ENCODE results near the gene HOXA7.

Gene HOXA7

DNA sequence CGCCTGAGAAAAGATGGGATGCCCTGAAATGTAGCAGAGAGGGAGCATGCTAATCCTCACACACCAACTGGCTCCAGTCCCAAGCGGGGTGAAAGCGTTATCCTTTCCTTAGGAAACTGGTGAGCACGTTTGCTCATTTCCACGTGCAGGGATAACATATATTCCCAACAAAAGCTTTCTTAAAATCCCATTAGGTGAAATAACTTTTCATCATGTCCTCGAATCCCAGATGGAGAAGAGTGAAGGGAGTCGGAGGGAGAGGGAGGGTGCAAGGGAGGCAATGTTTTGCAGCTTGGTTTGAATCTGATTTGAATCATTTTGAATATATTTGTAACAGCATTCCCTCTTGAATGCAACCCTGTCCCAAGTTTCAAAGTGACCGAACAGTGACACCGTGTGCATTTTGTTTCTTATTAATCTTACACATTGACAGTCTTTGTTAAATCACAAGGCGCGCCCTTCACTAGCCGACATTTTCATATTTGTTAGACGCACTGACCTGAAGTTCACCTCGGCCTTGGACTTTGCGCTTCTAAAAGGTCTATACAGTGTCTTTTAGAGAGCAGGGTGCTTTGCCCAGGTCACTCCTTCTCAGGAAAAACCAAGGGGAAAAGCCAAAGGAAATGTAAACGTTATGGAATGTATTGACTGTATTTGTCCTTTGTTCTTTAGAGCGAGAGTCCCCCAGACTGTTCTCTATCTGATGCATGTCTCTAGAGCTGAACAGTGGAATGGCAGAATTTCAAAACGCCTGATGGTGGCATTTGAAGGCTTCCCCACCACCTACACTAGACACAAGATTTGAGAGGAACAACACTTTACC is 22.9 kb downstream of the HOXA7 start:
- DNase-seq (ENCODE audit: low spot score): no peak

DNA sequence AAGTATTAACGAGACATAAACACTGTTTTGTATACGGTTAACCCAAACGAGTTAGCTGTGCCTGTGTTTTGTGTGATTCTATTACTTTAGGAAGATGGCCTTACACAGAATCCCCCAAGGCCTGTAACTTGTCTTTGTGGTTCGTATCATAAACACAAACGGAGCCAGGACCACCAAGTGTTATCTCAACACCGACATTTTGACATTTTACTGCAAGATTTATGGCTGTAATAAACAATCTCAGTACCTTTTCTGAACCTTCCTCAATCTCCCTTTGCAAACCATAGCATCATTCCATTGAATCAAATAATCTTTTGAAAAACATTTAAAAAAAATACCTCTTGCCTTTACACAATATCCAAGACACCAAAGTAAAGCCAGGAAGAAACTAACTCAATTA is 23.5 kb downstream of the HOXA7 start:
- DNase-seq (ENCODE audit: low spot score): no peak

DNA sequence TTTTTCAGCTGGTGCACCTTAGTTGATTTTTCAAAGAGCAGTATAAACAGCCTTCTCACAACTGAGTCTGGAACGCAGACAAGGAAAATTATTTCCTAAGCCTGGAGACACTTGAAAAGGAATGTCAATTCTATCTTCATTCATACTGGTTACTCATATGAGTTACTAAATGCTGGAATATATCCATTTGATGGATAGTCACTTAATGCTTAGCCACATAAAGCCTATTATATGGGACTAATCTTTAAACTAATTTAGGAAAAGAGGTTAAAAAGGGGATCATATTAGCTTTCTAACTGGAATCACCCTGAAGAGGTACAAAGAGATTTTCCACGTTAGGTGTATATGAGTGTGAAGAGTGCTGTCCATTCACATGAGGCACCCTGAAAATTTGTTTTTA is 24.3 kb downstream of the HOXA7 start:
- no peak for DNase-seq (ENCODE audit: low spot score)

DNA sequence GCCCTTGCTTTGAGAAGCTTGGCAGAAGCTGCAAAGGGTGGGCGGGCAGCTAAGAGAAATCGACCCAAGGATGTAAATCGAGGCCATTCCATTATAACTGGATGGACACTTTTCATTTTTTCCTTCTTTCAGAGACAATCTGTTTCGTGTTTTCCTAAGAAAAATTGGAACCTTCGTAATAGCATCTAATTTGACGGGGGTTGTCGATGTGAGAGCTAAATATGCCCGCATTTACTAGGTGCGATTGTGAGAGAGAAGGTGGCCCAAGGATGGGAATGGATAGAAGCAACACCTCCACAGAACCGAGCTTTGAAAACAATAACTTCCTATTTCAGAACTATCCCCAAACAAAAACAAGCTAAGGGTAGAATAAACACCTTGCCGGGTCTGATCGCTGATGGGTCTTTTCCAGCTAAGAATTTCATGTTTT is 25.1 kb downstream of the HOXA7 start:
- no peak for DNase-seq (ENCODE audit: low spot score)

DNA sequence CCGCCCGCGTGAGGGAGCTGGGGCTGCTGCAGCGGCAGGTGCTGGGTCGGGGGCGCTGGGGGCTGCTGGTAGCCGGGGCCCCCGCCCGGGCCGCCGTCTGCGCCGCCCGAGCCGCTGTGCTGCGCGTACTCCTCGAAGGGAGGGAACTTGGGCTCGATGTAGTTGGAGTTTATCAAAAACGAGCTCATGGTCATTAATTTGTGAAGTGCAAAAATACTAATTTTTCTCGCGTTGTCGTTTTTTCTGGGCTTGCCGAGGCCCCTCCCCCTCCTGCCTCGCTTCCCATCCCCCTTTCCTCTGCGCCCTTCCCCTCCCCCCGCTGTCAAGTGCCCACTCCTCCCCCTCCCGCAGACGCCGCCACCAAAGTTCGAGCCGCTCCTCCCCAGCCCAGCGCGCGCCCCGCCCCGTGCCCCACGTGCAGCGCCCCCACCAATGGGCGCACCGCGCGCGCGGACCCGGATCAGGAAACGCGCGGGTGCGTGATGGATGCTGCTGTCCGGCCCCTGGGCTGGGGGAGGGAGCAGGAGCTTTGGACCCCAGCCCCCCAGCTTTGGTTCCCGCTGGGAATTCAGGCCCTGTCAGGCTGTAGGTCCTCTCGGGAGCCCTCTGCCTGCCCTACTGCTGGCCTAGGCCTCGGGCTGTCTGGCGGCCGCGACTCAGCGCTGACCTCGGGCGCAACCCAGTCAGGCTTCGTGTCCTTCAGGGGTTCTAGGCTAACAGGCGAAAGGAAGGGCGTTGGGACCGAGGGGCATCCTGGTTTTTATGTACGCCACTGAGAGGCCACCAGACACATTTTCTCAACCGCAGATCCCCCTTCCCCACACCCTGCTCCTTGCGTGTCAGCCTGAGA is 25.7 kb downstream of the HOXA7 start, which contains the start of gene HOXA4:
Gene HOXA4, minus strand, starts transcription at position 218 of the 850 bp plus-strand sequence. Its CDS starts 24 bp downstream, at position 194.
- DNase-seq (ENCODE audit: low spot score): peak; percentile 72

DNA sequence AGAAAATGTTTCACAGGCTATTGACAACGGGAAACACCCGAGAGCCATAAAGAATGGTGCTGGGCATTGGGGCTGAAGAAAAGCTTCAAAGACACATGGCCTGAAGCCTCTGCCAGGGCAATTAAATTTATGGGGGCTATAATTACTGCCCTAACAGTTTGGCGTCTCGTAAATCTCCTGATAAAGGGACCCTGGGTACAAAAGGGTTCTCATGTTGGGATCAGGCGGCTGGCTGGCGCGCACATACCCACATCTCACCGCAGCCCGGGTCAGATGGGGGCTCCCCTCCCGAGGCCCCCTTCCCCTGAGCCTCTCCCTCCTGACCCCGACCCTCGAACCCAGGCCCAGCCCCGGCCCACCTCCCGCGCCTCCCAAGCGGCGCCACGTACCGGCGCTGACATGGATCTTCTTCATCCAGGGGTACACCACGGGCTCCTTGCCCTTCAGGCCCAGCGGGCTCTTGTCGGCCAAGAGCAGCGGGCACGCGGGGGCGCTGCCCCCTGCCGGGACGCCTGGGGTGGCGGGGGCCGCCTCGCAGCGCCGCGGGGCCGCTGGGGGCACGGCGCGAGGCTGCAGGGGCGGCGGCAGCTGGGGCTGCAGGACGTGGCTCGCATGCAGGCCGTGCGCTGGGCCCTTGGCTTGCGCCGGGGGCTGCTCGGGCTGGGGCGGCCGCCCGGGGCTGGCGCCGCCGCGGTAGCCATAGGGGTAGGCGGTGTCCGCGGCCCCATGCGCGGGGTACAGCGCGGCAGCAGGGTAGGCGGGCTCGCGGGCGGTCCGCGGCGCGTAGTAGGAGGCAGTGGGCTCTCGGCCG is 26.5 kb downstream of the HOXA7 start:
- no peak for DNase-seq (ENCODE audit: low spot score)

DNA sequence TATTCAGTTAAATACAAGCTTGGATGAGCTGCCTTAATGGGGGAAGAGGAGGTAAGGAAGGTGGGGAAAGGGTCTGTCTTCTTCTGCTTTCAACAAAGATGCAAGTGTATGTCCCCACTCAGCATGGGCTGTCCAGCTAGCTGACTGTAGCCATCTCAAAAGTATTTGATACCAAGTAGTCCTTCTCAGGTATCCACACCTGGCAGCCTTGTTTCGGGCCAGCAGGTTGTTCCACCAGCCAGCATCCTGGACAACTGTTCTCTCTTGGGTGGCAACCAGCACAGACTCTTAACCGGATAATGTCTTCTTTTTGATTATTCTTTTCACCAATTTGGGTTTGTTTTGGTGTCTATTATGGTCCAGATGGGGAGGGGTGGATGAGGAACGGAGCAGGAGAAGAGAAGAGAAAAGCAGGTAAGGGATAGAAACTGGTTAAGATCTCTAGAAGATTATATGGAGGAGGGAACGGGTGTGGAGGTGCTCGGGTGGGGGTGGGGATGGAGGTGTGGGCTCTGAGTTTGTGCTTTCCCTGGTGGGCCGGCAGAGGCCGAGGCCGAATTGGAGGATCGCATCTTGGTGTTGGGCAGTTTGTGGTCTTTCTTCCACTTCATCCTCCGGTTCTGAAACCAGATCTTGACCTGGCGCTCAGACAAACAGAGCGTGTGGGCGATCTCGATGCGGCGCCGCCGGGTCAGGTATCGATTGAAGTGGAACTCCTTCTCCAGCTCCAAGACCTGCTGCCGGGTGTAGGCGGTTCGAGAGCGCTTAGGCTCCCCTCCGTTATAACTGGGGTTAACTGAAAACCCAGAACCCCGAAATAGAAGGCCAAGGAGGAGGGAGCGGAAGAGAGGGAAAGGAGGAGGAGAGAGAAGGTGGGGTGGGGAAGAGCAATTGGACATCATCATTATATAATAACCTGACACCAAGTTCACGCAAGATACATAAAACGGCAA is 27.4 kb downstream of the HOXA7 start:
- no peak for DNase-seq (ENCODE audit: low spot score)

DNA sequence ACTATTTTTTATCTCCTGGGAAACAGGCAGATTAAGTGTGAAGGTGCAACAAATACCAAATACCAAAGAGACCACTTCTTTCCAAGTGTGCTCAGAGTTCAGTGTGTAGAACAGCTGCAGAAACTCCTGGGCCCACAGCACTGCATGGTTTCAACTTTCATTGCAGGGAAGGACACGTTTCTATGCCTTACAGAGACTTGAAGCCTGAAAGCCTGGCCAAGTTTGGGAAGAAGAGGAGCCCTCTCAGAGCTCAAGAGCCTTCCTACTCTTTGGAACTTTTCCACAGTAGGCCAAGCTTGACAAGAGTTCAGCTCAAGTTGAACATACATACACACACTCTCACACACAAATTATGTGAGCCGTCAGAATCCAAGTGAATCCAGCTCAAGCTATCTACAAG is 28.4 kb downstream of the HOXA7 start:
- no peak for DNase-seq (ENCODE audit: low spot score)

DNA sequence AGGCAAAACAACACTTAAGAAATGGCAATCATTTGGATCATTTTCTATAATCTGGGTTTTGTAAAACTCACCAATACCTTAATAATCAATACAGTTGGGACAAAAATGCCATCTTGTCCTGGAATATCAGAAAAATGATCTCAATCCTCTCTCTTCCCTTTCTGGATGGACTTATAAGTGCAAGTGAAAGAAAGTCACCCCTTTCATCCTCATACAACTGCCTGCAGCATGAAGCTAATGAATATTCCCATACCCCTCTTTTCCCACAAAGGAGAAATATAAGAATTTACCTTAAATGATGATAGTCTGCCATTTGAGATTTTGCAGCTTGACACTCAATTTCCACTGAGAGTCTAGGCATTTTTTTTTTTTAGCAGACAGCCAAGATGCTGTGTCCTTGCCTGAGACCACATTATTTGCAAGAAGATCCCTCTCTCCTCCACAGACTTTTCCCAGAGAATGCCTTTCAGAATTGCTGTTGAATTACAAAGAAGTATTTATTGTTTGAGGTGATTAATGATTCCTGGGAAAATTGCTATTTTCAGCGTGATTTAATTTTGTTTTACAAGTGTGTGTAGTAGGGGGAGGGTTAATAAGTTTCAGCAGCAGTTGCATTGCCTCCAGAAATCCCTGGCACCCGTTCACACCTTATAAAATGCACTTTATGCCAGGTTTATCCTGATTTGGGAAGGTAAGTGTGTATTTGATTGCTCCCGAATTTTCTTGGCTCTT is 29.7 kb downstream of the HOXA7 start:
- DNase-seq (ENCODE audit: low spot score): no peak

DNA sequence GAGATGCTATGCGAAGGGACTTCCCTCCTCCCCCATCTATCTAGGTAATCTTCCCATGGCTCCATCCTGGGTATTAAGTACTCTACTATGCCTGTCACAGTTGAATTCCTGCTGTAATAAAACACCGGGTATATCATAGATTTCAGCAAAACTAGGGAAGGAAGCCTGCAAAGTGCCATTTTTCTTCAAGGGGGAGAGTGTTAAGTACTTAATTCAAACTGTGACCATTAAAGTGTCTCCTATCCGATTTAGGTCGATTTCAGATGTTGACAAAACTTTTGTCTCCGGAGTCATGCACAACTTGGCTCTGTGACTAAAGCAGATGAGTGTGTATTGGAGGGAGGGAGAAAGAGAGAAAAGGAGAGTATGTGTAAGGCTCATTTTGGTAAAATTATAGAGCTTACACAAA is 30.5 kb downstream of the HOXA7 start:
- no peak for DNase-seq (ENCODE audit: low spot score)

DNA sequence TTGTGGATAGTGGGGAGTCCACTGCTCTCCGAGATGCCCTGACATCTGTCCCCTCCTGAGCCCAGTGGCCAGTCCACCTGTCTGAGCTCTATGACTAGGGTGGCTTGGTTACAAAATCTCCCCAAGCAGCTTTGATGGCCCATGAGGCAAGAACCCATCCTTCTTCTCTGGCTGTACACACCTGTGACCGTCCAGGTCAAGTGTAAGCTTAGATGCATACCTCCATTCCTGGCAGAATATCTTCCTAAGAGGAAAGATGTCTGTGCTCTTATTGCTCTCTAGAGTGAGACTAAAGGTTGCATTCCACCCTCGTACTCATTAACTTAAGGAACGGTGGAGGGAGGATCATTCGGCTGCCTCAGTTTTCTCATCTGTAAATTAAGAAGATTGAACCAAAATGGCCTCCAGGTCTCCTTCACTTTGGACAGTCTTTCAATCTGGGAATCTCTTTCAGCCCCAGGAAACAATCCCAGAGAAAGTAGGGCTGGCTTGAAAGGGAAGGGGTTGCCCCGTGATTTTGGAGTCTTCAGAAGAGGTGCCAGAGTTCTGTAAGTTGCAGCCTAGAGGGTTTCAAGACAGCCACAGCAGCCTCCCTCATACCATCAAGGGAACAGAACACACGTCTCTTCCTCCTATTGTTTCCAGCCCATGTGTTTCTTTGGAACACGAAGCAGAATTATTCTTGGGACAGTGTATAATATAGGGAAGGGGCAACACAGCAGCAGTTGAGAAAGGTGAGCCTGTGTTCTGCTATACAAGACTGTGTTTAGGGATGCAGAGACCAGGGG is 31.4 kb downstream of the HOXA7 start:
- DNase-seq (ENCODE audit: low spot score): no peak

DNA sequence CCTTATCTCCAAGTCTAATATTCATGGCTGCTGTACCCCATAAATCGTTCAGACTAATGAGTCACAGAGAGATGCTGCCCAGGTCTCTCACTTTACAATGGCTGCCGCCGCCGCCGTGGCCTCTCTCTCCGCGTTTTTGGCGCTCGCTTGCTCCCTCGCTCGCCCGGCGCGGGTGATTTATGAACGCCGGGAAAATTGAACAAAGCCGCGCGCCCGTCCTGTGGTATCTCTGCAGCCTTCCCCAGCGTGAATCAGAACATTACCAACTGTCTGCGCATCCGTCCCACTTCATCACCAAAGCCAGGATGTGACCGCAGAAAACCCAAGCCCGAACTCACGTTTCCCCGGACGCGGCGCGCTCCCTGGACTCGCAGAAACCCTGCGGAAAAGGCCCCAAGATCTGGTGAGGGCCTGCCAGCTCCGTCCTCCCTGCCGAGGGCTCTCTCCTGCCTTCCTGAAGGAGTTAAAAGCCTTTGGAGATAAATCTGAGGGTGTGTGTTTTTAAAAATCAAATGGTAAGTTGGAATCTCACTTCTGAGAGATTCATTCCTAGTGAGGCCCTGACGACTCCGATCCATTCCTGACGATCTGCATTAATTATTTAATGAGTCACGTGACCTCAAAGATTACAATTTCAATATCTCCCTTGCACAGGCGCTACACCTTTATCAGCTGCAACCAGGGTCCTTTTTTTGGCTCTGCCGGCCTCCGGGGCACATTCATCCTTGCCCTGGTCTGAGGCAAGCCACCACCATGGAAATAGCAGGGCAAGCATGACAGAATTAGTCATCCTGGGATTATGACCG is 32.2 kb downstream of the HOXA7 start:
- no peak for DNase-seq (ENCODE audit: low spot score)

DNA sequence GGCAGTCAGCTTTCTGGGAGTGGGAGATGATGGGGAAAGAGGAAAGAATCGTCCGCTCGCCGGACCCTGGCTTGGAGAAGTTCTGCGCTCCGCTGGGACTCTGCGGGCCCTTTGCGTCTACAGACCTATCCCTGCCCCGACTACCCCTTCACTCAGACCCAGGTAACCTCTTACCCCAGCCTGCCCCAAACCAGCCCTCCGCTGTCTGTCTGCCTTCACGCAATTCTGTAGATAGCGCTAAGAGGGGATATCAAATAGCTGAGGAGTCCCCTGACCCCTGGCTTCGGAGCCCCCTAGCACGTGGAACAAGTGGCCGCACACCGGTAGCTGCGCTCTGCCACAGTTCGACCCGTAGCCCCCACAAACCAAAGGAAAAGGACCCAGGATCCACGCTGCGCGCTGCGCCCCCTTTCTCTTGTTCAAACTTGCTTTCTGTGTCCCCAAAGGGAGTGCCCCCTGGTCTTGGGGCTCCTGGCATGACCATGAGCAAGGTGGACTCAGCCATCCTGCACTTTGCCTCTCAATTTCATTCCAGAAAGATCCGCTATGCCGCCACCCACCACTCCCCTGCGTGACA is 32.9 kb downstream of the HOXA7 start:
- DNase-seq (ENCODE audit: low spot score): no peak

DNA sequence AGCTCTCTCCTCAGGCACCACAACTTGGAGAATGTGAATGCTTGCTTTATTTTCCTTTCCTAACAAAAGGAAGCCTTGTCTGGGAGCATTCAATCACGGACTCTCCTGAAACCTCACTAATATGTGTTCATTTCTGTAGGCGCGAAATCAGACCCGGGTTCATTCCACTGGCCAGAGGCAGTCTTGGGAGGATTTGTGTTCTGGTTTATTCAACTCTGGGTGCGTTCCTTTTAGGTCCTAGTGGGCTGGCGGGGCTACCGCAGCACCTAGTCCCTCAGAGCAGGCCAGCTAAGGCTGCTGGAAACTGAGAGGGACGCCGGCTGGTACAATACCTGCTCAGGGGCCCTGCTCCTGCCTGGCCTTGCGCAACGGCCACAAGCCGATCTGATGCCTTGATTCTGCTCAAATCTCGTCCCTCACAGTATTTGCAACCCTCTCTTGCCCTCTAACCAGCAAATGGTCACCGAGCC is 33.4 kb downstream of the HOXA7 start:
- no peak for DNase-seq (ENCODE audit: low spot score)

DNA sequence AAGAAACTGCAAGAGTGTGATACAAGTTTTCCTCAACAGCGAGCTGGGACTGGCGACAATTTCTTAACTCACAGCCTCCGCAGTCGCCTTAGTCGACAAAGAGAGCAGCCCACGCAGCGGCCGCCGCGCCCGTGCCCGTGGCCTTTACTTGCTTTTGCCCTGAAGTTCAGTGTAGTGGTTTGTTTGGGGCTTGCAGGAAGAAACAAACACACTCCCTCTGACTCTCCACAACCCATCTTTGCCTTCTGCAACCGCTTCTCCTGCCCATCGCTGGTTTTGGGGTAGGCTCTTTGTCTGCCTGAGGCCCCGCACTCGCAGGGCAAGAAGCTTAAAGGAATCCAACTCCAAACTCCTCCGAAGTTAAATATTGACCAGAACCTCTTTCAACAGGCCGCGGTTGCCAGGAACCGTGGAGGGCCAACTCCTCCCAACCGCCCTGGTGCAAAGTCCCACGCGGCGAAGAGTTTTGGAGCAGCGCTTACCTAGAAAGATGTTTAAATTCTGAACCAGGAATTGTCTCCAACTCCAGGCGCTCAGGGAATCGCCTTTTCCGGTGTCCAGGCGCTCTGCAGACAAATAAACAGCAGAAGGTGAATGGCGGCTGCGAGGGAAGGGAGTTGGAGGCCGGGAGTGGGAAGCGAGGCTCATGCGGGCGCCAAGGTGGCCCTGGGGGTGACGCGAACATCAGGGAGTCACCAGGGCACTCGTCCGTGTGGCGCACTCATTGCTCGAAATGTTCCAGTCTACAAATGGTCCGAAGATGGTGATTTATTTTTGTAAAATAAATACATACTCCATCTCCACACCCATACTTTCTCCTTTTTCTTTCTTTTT is 34.2 kb downstream of the HOXA7 start:
- no peak for DNase-seq (ENCODE audit: low spot score)

DNA sequence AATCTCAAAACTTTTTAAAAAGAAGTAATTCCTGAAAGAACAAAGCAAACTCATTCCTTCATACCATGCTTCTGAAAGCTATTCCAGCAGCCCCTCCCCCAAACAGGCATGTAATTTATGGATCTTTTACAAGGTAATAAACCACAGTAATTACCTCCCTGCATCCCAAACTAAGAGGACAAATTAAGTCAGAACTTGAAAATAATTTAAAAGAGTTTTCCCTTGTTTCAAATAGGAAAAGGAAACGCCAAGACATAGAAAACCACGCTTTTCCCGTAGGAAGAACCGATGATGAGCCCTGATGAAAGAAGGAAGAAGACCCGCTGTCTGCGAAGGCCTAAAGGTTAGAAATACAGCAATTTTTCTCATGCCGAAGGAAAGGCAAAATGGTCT is 34.8 kb downstream of the HOXA7 start:
- no peak for DNase-seq (ENCODE audit: low spot score)

DNA sequence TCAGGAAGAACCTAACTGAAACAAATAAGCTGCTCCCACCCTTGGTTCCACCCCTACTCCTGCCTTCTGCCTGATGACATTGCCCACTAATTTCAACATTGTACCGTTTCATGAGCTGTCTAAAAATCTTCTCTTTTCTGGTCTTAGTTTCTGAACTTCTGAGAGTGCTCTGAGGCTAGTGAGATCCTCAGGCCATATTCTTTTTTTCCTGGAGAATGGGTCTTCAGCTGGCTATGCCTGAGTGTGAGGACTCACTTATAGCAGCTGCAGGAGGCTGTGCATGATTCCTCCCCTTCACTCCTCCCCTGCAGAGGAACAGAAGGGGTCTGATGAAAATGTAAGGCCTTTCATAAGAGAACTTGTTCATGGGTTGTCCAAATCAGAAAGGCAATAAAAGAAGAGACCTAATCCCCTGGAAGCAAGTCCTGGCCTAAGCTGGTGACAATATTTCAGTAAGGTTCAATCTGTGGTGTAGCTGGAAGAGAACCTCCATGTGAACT is 37.0 kb downstream of the HOXA7 start:
- DNase-seq (ENCODE audit: low spot score): no peak

Data from CD4-positive, alpha-beta T cell treated with Interleukin-2 at 100 ng/mL for 4 hours (primary cell).